Fibroblast of lung (primary cell): Measurements from ENCODE around the gene LRG1. TPM values are rescaled to one million over a fixed set of nuclear protein-coding genes. Genes with fewer than 3 reads are reported as not detected.
A peak's percentile ranks its signal among the peaks of the same experiment; 100 is the strongest.

ENCODE experiments used
- DNase-seq, 2 donors: peaks; one replicate each; pipeline versions ENCODE4 v3.0.0 to v3.0.0-alpha.2; 2010; ENCODE audit warnings: low read depth in 2 of 2
- H2AFZ ChIP-seq: 2 replicates; pipeline ENCODE4 v1.5.1; 2012; ENCODE audit warnings: low read length, control low read depth, inconsistent platforms
- H3K27ac ChIP-seq: 2 replicates; pipeline ENCODE4 v1.5.1; 2011; ENCODE audit warnings: low read length, control low read depth; ENCODE audit not compliant: insufficient read depth
- H3K27me3 ChIP-seq: 2 replicates; pipeline ENCODE4 v1.5.1; 2011; ENCODE audit warnings: mild to moderate bottlenecking, low read length; ENCODE audit not compliant: control insufficient read depth, insufficient read depth
- H3K36me3 ChIP-seq: 2 replicates; pipeline ENCODE4 v1.5.1; 2011; ENCODE audit warnings: low read length; ENCODE audit not compliant: control insufficient read depth, insufficient read depth
- H3K4me1 ChIP-seq: 2 replicates; pipeline ENCODE4 v1.5.1; 2011; ENCODE audit warnings: low read length; ENCODE audit not compliant: control insufficient read depth, insufficient read depth; ENCODE audit errors: extremely low read depth
- H3K4me2 ChIP-seq: 2 replicates; pipeline ENCODE4 v1.5.1; 2011; ENCODE audit warnings: low read length, control low read depth; ENCODE audit not compliant: insufficient read depth; ENCODE audit errors: extremely low read depth
- H3K4me3 ChIP-seq, 4 experiments: fragments of 200-600 bp in 1 of 4; sonication (generic) in 1 of 4; replicated peaks in 1 of 4; 2 replicates each; pipeline ENCODE4 v1.5.1; 2011 to 2016; ENCODE audit warnings: low read length in 4 of 4, low read depth in 3 of 4, mild to moderate bottlenecking in 3 of 4, control low read depth in 2 of 4, inconsistent platforms in 1 of 4, mixed read lengths in 1 of 4; ENCODE audit not compliant: insufficient read depth in 1 of 4; ENCODE audit errors: control extremely low read depth in 1 of 4
- H3K79me2 ChIP-seq: 2 replicates; pipeline ENCODE4 v1.5.1; 2012; ENCODE audit warnings: mild to moderate bottlenecking, low read length, inconsistent platforms; ENCODE audit not compliant: control insufficient read depth, insufficient read depth
- H3K9ac ChIP-seq: 2 replicates; pipeline ENCODE4 v1.5.1; 2011; ENCODE audit warnings: mild to moderate bottlenecking, low read length, control low read depth; ENCODE audit not compliant: insufficient read depth
- H3K9me3 ChIP-seq: 2 replicates; pipeline ENCODE4 v1.5.1; 2012; ENCODE audit warnings: low read depth, low read length; ENCODE audit not compliant: control insufficient read depth, insufficient read depth
- H4K20me1 ChIP-seq: 2 replicates; pipeline ENCODE4 v1.5.1; 2011; ENCODE audit warnings: low read length; ENCODE audit not compliant: control insufficient read depth, insufficient read depth; ENCODE audit errors: extremely low read depth
- EZH2 ChIP-seq: IDR thresholded peaks from 2 replicates; pipeline ENCODE4 v1.5.1; 2012; ENCODE audit warnings: low read length, control low read depth, mild to moderate bottlenecking; ENCODE audit errors: missing control alignments
- polyA plus RNA-seq, 2 donors: library from polyadenylated mRNA; depleted of rRNA in 1 of 2; stranded (reverse) in 1 of 2; unstranded in 1 of 2; fragments of >200 nt; gene quantifications; 2 replicates each; pipeline ENCODE4 v1.2.1, GENCODE V29; 2011 to 2012; ENCODE audit warnings: missing spikeins in 1 of 2
- total RNA-seq: library from RNA; depleted of rRNA; stranded (reverse); fragments of >200 nt; gene quantifications from 2 replicates; pipeline ENCODE4 v1.2.1, GENCODE V29; 2014
- TF ChIP-seq, protein P1 (sequence below), 2 donors: IDR thresholded peaks in 1 of 2; conservative IDR thresholded peaks in 1 of 2; 1 replicate in 1 of 2; 2 replicates in 1 of 2; pipeline ENCODE4 v1.5.1; 2011 to 2012; ENCODE audit warnings: low read length in 2 of 2, control low read depth in 1 of 2, inconsistent platforms in 1 of 2, low read depth in 1 of 2, mild to moderate bottlenecking in 1 of 2

The LRG1 gene
- total and polyA plus RNA-seq, 2 donors (not counting 1 experiment from before 2014, with no cell fraction given) = 0.10 TPM; not detected in 1

DNA sequence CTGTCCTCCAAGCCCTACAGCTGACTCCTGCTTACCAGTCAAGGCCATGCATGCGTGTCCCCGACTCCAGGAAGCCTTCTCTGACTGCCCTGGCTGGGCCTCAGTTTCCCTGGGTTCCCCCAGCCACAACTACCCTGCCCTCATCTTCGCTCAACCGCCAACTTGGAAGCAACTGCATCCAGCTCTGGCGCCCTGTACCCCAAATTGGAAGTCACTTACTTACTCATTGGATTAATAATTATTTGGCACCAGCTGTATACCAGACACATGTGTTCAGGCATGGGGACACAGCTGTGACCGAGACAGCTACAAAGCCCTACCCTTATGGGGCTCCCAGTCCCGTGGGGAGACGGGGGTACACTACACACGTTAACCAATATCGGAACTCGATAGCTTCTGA is 30.6 kb upstream of the LRG1 start:
- no peaks in the 10 kb centered on the region for H3K27me3 ChIP-seq
- no peak overlapping the region for H3K9ac ChIP-seq
- no peaks in the 10 kb centered on the region for H4K20me1 ChIP-seq
- no peaks in the 10 kb centered on the region for H3K79me2 ChIP-seq
- TF ChIP-seq EZH2 = no peak
- TF ChIP-seq, protein P1, sequence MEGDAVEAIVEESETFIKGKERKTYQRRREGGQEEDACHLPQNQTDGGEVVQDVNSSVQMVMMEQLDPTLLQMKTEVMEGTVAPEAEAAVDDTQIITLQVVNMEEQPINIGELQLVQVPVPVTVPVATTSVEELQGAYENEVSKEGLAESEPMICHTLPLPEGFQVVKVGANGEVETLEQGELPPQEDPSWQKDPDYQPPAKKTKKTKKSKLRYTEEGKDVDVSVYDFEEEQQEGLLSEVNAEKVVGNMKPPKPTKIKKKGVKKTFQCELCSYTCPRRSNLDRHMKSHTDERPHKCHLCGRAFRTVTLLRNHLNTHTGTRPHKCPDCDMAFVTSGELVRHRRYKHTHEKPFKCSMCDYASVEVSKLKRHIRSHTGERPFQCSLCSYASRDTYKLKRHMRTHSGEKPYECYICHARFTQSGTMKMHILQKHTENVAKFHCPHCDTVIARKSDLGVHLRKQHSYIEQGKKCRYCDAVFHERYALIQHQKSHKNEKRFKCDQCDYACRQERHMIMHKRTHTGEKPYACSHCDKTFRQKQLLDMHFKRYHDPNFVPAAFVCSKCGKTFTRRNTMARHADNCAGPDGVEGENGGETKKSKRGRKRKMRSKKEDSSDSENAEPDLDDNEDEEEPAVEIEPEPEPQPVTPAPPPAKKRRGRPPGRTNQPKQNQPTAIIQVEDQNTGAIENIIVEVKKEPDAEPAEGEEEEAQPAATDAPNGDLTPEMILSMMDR (conservative IDR thresholded peaks at IDR 0.05 in 1 of 2, IDR thresholded peaks at IDR 0.05 in 1 of 2; ENCODE audit: low read depth in 1 of 2, low read length in 2 of 2) = no peak
- H3K4me2 ChIP-seq = no peak overlapping the region
- H3K36me3 ChIP-seq = no peaks in the 10 kb centered on the region
- no peak for DNase-seq
- H3K4me3 ChIP-seq = no peak overlapping the region
- H3K4me1 ChIP-seq = peaks cover 5% of the 10 kb centered on the region
- H3K27ac ChIP-seq = no peak overlapping the region
- H3K9me3 ChIP-seq = no peaks in the 10 kb centered on the region
- no peak overlapping the region for H2AFZ ChIP-seq

DNA sequence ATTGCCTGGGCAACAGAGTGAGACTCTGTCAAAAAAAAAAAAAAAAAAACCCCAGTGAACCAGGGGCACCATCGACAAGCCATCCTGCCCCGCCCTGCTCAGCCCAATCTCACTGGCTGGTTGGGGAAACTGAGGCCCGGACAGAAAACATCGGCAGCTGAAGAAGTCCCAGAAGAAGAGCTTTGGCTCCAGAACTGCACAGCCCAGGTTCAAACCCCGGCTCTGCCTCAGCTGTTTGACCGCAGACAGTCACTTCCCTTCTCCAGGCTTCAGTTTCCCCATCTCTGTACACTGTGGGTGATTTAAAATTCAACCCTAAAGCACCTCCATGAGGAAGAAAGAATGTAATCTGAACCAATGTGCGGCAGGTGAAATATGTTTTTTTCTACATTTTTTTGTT is 29.1 kb upstream of the LRG1 start:
- H3K4me1 ChIP-seq = no peaks in the 10 kb centered on the region
- no peaks in the 10 kb centered on the region for H4K20me1 ChIP-seq
- no peak overlapping the region for H2AFZ ChIP-seq
- no peak overlapping the region for H3K27ac ChIP-seq
- H3K27me3 ChIP-seq = no peaks in the 10 kb centered on the region
- no peak overlapping the region for H3K4me3 ChIP-seq
- no peaks in the 10 kb centered on the region for H3K9me3 ChIP-seq
- no peaks in the 10 kb centered on the region for H3K36me3 ChIP-seq
- DNase-seq = no peak
- TF ChIP-seq, protein P1 (conservative IDR thresholded peaks at IDR 0.05 in 1 of 2, IDR thresholded peaks at IDR 0.05 in 1 of 2; ENCODE audit: low read depth in 1 of 2, low read length in 2 of 2) = no peak
- TF ChIP-seq EZH2 = no peak
- H3K4me2 ChIP-seq = no peak overlapping the region
- no peak overlapping the region for H3K9ac ChIP-seq
- H3K79me2 ChIP-seq = no peaks in the 10 kb centered on the region

DNA sequence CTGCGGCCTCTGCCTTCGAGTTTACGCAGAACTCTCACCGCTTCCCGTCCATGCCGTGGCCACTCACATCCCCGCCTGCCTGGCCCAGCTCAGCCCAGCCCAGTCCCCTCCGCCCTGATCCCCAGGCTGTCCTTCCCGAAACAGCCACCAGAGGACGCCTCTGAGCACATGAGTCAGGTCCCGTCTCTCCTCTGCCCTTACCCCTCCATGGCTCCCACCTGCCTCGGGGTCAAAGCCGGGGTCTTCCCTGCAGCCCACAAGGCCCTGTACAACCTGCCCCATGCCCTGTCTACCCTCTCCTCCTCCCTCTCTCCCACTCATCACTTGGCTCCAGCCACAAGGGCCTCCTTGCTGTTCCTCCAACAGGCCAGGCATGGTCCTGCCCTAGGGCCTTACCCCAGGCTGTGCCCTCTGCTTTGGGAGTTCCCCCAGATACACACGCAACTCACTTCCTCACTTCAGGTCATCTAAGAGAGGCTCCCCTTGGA is 27.8 kb upstream of the LRG1 start:
- no peak overlapping the region for H2AFZ ChIP-seq
- no peaks in the 10 kb centered on the region for H3K79me2 ChIP-seq
- H3K9me3 ChIP-seq = no peaks in the 10 kb centered on the region
- no peak overlapping the region for H3K4me2 ChIP-seq
- no peak overlapping the region for H3K4me3 ChIP-seq
- no peak overlapping the region for H3K9ac ChIP-seq
- H3K27me3 ChIP-seq = no peaks in the 10 kb centered on the region
- H3K27ac ChIP-seq = no peak overlapping the region
- no peak for TF ChIP-seq EZH2
- TF ChIP-seq, protein P1 (conservative IDR thresholded peaks at IDR 0.05 in 1 of 2, IDR thresholded peaks at IDR 0.05 in 1 of 2; ENCODE audit: low read depth in 1 of 2, low read length in 2 of 2) = peak; percentile 71 to 93
- H3K36me3 ChIP-seq = no peaks in the 10 kb centered on the region
- DNase-seq = peak in 1 of 2 donors; percentile 47
- no peaks in the 10 kb centered on the region for H3K4me1 ChIP-seq
- no peaks in the 10 kb centered on the region for H4K20me1 ChIP-seq
